ENCODE data around the gene SPCS3.

The SPCS3 gene

DNA sequence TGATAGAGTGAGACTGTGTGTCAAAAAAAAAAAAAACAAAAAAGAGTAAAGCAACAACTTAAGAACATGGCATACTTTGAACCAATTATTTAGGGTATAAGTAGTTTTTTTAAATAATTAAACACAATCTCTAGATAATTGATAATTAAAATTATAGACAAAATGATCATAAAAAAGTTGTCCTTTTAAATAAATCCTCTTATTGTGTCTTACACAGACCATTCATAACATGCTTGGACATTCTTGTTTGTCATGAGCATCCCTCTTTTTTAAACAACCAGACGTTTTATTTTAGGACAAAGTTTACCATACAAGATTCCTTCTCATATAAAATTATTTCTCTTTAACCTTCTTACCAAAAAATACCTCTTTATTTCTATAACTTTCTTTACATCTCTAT, 35.1 kb downstream of the SPCS3 start:
- no peak for DNase-seq

DNA sequence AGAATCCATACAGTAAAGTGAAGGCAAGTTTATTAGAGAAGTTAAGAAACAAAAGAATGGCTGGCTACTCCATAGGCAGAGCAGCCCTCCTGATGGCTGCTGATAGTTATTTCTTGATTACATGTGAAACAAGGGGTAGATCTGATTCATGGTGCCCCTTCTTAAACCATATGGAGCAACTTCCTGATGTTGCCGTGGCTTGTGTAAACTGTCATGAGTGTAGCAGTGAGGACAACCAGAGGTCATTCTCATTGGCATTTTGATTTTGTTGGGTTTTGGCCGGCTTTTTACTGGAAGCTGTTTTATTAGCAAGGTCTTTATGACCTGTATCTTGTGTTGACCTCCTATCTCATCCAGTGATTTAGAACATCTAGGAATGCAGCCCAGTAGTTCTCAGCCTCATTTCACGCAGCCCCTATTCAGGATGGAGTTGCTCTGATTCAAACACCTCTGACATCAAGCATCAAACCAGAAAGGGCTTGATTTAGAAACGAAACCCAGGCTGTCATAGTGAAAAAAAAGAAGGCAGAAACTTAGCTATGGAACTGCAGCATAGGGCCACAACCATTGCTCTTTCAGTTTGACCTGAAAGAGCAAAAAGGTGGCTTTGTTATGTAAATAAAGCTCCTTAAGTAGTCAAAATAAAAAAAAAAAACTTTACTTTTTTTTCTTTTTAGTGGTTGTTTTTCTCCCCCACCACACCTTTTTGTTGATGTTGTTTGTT, 37.8 kb downstream of the SPCS3 start:
- DNase-seq, result no peak

DNA sequence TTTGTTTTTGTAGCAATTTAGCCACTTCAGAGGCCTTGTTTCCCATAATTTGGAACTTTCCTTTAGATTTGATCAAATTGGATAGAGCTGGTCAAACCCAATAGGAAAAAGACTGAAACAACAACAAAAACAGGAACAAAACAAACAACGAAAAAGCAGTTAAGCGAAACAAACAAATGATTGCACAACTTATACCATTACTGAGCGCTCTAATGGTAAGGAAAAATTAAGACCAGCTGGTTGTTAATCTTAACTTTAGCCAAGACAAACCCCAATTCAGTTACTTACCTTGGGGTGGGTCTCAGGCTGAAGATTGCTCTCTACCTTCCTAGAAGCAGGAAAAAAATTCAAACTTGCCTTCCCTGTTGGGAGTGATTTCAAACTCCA, 38.3 kb downstream of the SPCS3 start:
- no peak for DNase-seq

DNA sequence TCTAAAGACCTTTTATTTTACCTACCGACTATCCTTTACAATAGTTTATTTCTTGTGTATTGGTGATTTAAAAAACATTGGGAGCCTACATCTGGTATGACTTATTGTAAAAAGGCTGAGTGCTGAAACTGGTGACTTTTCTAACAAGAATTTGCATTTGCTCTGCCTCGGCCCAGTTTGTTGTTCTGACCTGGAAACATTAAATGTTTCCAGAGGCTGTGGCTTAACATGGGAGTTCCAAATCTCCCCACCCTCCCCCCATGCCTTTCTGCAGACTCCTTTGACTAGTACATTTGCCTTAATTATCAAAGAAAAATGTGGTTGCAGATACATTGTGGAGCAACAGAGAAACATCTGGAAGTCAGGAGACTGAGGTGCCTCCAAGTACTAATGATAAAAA, 39.8 kb downstream of the SPCS3 start:
- no peak for DNase-seq

DNA sequence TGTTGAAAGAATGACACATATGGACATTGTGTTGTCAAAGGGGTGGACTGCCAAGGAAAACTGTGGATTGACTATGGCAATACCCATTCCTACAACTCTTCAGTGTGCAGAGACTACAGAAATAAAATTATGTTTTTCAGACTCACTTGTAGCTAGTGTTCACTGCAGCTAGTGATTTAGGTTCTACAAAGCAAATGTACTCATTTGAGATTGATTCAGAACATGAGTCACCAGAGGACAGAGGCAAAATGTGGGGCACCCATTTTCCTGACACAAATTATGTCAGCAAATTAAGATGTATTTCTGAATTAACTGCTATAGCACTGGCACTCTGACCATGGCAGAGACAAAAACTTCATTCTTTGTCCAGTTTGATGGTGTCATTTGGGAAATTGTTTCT, 40.7 kb downstream of the SPCS3 start:
- no peak for DNase-seq

DNA sequence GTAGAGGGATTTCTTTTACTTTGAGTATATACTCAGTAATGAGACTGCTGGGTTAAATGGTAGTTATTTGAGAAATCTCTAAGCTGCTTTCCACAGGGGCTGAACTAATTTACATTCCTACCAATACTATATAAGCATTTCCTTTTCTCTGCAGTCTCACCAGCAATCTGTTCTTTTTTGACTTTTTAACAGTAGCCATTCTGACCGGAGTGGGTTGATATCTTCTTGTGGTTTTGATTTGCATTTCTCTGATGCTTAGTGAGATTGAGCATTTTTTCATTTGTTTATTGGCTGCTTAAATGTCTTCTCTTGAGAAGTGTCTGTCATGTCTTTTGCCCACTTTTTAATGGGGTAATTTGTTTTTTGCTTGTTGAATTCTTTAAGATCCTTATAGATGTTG, 43.3 kb downstream of the SPCS3 start:
- no peak for DNase-seq

DNA sequence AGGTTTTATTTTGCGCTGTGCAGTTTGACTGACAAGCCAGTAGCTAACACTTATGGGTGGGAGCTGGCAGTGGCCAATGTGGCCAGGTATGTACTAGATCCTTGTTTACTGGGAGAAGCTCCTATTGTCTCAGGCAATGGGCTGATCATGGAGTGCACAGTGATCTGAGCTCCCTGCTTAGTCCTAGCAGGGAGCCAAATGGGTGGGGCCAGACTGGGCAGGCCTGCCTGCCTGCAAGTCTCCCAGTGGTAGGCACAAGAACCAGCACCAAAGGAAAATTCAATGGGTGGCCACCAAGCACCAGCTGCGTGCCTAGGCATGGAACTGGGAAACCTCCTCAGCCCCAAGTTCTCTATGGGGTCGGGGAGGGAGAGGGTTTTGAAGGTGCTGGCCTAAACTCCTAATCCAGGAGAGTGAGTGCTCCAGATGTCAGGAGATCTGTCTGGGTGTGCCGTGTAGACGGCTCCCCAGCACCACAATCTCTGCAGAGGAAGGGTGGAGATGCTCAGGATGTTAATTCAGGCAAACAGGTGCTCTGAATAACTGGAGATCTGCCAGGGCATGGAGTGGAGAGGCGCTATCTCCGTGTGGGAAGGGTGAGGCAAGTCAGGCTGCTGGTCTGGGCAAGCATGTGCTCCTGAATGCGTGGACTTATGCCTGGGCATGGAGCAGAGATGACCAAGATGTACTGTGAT, 48.2 kb downstream of the SPCS3 start:
- DNase-seq, result no peak

DNA sequence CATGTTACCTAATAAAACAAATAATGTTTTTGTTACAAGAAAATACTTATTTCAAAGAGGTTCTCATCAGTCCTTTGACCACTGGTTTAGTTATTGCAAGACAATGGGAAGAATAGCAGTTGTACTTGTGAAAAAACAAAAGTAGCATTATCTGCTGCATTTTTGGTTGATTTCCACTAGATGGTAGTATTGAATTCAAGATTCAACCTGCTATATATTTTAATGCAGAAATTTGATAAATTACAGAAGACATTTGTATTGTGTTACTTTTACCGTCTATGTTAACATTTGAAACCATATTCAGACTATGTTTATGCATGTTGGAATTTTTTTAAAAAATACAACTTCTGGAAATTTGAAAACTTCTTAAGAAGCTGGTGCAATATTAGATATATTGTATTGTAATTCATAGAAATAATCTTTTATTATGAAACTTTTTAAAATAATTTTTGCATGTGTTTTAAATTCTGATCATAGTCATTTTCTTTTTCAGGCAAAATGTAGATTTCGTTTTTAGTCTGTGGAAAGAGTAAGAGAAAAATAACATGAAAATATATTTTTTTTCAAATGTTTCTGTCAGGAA, 56.4 kb downstream of the SPCS3 start:
- DNase-seq, result peak in 2 of 3 donors; percentile 5 to 18

DNA sequence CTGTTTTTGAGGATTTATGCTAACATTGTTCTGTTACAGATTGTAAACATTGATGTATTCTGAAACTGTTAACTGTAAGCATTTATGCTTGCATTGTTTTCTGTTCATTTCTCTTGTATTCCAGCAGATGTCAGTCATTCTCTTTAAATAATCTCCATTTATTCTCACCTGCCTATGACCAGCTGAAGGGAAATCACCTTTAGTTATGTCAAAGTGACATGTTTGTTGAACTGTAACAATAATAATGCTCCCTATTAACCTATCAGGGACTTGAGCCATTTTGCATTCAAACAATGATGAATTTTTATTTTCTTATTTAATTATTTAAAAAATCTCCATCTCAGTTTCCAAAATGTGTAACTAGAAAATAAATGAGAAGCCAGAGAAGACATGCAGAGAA, 58.0 kb downstream of the SPCS3 start:
- no peak for DNase-seq

DNA sequence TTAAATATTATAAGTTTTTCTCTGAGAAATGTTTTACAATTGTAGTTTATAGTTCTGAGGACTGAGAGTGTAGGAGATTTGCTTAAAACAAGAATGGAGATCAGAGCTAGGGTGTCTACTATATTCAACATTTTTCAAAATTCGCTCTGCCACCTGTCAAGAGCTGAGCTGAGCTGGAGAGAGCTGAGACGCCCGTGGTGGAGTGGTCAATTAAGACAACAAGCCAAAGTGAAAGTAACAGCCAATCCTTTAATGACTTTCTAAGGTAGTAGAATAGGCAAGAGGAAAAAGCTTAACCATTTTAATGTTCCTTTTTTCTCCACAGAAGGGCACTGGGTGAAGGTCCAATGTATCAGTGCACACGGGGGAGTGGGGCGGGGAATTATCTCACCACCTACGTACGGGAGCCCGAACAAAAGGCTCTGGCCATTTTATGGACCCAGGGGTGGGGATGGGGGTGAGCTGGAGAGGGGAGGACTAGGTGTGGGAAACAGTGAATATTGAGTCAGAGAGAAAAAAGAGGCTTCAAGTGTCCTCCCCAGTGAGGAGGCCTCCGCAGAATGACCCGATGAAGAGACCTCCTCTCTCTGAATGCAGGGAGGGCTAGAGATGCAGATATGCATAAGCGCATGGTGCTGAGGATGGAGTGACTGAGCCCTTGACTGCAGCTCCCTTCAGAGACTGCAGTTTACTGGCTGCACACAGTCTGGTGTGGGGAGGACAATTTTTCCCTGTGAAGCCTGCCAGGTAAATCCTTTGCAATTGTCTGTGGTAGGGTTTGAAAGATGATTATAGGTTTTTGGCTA, 60.8 kb downstream of the SPCS3 start:
- no peak for DNase-seq

Measured in suppressor macrophage treated with lipopolysaccharide for 1 hour (primary cell).